ENCODE data around the gene ARHGAP10.
A peak's percentile ranks its signal among the peaks of the same experiment; 100 is the strongest.
"Not testable (repeated sequence)": the region's sequence is repeated elsewhere in the genome, so short reads cannot be mapped to it uniquely, and the experiment has no call there.

Gene ARHGAP10

GRCh38 chr4:147985376-147985775, 253.5 kb downstream of the ARHGAP10 start:
- no peak for DNase-seq (ENCODE audit: low read depth in 2 of 2)

GRCh38 chr4:147987252-147987651, 255.4 kb downstream of the ARHGAP10 start:
- DNase-seq (ENCODE audit: low read depth in 2 of 2) = no peak

DNA sequence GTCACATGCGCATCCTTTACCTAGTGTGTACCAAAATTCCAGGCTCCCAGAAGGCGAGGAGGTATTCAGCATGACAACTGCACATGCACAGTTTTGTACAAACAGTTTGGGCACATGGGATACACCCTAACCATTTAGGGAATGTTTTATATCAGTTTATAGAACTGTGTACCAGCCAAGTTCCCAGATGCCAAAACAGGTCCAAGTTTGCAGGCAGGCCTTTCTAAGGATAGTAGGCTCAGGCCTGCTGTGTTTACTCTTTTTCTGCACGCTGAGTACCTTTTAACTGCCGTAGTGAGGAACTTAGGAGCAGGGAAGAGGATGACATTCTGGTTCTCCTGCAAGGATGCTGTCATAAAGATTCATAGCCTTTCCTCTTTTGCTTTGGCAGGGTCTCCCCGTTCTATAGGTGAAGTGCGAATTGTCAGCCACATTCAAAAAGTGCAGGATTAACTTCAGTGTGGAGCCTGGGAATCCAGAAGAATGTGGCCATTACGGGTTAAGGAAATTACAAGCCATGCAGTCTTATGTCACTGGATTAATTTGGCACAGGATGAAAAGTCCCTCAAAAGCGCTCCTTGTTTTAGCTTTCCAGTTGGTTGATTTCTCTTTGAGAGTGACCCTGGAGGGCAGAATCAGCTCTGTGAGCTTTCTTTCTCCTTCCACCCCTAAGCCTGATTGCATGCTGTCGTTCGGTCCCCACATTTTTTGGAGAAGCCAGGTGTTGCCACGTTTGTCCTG, 259.8 kb downstream of the ARHGAP10 start:
- DNase-seq (ENCODE audit: low read depth in 2 of 2) = no peak

DNA sequence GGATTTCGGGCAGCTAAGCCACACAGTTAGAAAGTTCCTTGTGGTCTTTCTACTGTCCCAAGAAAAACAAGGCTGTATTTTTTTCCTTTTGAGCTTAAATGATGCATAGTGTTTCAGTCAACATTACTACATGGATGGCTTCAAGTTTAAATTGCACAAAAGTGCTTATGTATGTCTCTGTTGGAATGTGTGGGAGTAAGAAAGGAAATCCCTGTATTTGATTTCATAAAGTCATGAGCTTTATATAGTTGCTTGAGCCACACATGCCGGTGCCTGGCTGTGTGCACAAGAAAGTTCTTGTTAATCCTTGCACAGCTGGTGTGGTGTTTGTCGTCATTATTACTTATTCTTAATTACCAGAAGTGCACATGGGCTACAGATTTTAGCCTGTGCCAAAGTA, 262.2 kb downstream of the ARHGAP10 start:
- DNase-seq (ENCODE audit: low read depth in 2 of 2) = no peak

DNA sequence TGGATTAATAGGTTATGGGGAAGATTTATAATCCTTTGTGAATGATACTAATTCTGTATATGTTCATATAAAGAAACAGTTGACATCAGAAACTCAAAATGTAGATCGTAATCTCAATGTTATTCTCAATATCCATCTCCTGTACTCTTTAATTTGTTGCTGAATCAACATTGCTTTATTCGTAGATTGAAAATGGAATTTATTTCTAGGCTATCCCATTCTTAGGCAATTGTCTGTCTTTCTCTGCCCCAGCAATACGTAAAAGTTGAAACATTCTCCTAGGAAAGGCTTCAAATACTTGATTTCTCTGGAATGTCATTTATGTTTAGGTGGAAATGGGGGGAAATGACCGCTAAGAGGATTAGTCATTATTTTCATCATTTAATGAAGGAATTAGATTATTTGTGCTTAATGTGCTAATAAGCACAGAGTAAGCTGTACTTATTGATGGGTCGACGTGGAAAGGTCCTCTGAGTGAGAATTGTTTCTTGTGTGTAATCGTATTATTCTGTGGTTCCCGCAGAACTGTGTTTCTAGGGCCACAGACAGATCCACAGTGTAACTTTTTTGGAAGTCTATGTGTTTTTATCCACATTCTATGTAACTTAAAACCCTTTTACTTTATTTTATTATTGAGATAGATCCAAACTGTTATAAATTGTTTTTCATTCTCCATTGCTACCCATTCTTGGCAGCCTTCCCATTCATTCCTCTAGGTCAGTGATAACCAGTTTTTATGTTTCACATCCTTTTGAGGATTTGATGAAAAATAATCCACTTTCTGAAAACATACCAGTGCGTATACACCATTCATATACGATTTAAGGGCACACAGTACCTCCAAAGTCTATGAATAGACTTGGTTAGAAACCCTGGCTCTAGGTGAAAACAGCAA, 262.9 kb downstream of the ARHGAP10 start:
- no peak for DNase-seq (ENCODE audit: low read depth in 2 of 2)

DNA sequence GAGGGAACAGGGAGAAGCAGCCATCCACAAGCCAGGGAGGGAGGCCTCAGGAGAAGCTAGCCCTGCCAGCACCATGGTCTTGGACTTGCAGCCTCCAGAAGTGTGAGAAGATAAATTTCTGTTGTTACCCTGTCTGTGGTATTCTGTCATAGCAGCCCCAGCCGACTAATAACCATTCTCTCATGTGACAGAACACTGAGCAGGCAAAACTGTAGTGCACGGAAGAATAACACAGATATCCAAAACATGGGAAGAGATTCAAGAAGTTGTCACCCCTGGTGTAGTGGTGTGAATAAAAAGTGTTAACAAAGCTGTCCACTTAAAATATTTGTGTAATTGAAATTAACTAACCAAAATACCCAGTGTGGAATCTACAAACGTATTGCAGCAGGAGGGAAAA, 265.0 kb downstream of the ARHGAP10 start:
- DNase-seq (ENCODE audit: low read depth in 2 of 2) = no peak

GRCh38 chr4:148000038-148000437, 268.1 kb downstream of the ARHGAP10 start:
- not testable (repeated sequence) for DNase-seq (ENCODE audit: low read depth in 2 of 2)

DNA sequence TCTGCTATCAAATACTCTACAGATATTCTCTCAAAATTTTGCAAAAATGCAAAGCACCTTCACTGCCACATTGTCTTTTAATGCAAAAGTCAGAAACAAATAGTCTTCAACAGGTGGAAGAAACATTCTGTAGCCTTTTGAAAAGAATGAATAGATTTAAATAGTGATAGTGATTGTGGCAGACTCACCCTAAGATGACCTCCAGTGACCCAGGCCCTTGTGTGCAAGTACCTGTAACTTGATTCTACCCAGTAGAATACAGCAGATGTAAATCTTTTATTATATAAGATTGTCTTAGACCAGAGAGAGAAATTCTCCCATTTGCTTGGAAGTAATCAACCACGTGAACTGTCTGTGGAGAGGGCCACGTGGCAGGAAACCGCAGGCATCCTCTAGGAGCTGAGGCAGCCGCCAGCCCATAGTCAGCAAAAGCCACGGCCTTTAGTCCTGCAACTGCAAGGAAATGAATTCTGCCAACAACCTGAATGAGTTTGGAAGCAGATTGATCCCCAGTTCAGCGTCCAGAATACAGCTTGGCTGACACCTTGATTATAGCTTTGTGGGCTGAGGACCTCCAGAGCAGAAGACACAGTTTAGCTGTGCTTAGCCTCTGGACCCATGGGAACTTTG, 272.5 kb downstream of the ARHGAP10 start:
- no peak for DNase-seq (ENCODE audit: low read depth in 2 of 2)

DNA sequence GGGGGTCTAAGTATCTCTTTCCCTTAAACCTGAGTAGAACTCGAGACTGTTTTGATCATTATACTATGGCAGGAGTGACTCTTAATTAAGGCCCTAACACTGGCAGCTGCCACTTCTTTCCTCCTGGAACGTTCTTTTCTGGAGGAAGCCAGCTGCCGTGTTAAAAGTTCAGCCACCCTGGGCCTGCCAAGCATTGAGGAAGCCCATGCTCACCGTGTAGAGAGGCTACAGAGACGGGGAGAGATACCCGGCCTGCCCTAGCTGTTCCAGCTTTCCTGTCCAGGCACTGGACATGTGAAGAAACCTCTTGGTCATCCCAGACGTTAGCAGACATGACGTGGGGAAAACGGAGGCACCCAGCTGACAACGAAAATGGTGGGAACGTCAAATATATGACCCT, 274.1 kb downstream of the ARHGAP10 start:
- DNase-seq (ENCODE audit: low read depth in 2 of 2) = no peak

DNA sequence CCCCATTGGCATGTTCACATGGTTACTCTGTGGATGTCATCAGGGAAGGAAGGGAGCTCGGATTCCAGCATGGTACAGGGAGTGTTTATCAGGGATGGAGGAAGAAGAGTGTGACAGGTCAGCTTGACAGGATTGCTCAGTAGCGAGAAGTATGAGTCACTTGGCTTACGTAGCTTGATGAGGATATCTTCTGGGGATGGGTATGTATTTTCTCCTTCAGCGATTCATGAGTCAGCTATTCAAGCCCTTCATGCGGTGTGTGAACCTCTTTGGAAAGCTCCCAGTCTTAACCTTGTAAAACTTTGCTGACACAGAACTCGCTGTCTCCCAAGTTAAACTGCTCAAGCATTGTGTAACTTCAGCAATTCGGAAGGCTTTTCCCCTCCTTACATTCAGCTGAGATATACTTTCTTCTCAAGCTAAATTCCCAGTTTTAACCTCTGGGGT, 275.4 kb downstream of the ARHGAP10 start:
- peak; percentile 89 to 92 for DNase-seq (ENCODE audit: low read depth in 2 of 2)

GRCh38 chr4:148007792-148008191, 275.9 kb downstream of the ARHGAP10 start:
- DNase-seq (ENCODE audit: low read depth in 2 of 2) = no peak

- DNase-seq (ENCODE audit: low read depth in 2 of 2) = no peak
Measured at GRCh38 chr4:148015058-148015457, 283.2 kb downstream of the ARHGAP10 start.

DNA sequence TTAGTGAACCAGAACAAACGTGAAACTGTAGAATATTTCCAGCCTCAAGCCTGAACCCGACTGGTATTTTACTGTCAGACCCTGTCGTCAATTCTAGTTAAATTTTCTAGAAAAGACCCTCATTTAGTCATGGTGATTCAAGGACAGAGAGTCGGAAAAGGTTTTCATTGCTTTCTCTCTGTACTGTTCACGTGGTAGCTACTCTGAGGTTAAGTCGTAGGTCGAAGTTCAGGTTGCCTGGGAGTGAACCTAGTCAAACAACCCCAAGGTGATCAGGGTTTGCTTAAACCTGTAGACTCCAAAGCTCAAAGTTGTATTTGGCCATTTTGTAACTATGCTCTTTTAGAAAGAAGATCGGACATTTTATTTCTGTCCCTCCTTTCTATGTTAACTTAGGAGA, 283.6 kb downstream of the ARHGAP10 start:
- no peak for DNase-seq (ENCODE audit: low read depth in 2 of 2)

DNA sequence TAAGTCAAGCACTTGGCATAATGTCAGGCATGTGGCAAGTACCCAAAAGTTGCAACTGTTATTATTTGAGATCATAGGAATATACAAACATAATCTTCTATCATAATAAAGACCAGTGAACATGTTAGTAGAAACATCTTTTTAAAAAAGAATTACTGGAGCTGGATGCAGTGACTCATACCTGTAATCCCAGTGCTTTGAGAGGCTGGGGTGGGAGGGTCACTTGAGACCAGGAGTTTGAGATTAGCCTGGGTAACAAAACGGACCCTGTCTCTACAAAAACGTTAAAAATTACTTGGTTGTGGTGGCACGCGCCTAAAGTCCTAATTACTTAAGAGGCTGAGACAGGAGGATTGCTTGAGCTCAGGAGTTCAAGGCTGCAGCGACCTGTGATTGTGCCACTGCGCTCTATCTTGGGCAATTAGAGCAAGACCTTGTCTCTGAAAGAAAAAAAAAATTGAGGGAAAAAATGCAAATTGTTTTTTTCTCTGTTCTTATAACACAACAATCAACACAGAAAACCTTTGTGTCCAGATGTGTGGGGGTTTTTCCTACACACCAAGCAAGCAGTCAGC, 284.3 kb downstream of the ARHGAP10 start:
- no peak for DNase-seq (ENCODE audit: low read depth in 2 of 2)

DNA sequence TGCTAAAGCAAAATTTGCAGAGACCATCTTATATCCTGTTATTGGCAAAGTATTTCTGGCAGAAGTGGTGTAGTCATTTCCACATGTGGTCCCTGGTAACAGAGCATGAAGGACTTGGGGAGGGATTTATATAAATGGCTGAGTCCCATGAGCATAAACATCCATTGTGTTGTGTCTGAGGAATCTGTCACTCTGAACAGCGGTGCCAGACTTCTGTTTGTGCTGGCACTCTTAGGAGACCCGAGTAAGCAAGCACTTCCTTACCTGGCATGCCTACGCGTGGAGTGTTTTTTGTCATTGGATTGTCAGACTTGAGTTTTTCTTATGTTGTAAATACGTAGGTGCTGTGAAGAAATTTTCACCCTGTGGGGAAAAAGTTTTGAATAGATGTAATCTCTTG, 285.9 kb downstream of the ARHGAP10 start:
- DNase-seq (ENCODE audit: low read depth in 2 of 2) = no peak

- peak in 1 of 2 experiments; percentile 10 for DNase-seq (ENCODE audit: low read depth in 2 of 2)
Measured at GRCh38 chr4:148021686-148022085, 289.8 kb downstream of the ARHGAP10 start.

- no peak for DNase-seq (ENCODE audit: low read depth in 2 of 2)
Measured at GRCh38 chr4:148022975-148023374, 291.1 kb downstream of the ARHGAP10 start.

- no peak for DNase-seq (ENCODE audit: low read depth in 2 of 2)
Measured at GRCh38 chr4:148023512-148024181, 291.8 kb downstream of the ARHGAP10 start.

- peak; percentile 92 to 93 for DNase-seq (ENCODE audit: low read depth in 2 of 2)
Measured at GRCh38 chr4:148025981-148026380, 294.1 kb downstream of the ARHGAP10 start.

DNA sequence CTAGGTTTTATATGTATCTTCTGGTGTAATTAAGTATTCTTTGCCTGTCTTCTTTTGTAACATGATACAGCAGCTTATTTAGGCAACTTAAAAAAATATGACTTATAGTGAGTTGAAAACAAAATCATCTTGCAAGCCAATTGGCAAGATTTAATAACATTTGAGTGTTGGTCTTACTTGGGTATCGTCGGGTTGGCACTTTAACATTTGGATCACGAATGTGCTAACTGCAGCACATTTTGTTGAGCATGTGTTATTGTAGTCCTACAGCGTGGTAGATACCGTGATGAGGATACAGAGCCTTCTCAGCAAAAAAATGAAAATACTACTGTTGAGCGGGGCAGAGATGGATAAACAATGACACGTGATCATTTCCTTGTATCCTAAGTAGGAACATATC, 295.3 kb downstream of the ARHGAP10 start:
- DNase-seq (ENCODE audit: low read depth in 2 of 2) = no peak

GRCh38 chr4:148029781-148030180, 297.9 kb downstream of the ARHGAP10 start:
- DNase-seq (ENCODE audit: low read depth in 2 of 2) = no peak

All from fibroblast of skin of left quadriceps (primary cell).